Measurements from ENCODE around the gene UBE2E2.

The UBE2E2 gene

GRCh38 chr3:23232854-23233253 lies 29.7 kb downstream of the UBE2E2 start:
- Histone ChIP-seq H3K4me3 (ENCODE audit: low read length) (no peak overlapping the region), H3K27me3 (ENCODE audit: control insufficient read depth, insufficient read depth, low read length) (no peaks in the 10 kb centered on the region), H3K9ac (ENCODE audit: low read length) (no peak overlapping the region), H3K36me3 (ENCODE audit: control insufficient read depth, insufficient read depth, low read length) (no peaks in the 10 kb centered on the region), H3K4me1 (ENCODE audit: control insufficient read depth, insufficient read depth, low read length) (peaks cover 4% of the 10 kb centered on the region), H3K27ac (ENCODE audit: low read depth, low read length) (no peak overlapping the region)

- H3K4me1 ChIP-seq (ENCODE audit: control insufficient read depth, insufficient read depth, low read length), result peaks cover 5% of the 10 kb centered on the region
- no peak overlapping the region for H3K4me3 ChIP-seq (ENCODE audit: low read length)
- H3K36me3 ChIP-seq (ENCODE audit: control insufficient read depth, insufficient read depth, low read length), result no peaks in the 10 kb centered on the region
- no peaks in the 10 kb centered on the region for H3K27me3 ChIP-seq (ENCODE audit: control insufficient read depth, insufficient read depth, low read length)
- no peak overlapping the region for H3K9ac ChIP-seq (ENCODE audit: low read length)
- H3K27ac ChIP-seq (ENCODE audit: low read depth, low read length), result no peak overlapping the region
Measured at GRCh38 chr3:23235264-23235663, 32.1 kb downstream of the UBE2E2 start.

GRCh38 chr3:23236890-23237289 lies 33.8 kb downstream of the UBE2E2 start:
- Histone ChIP-seq H3K4me1 (ENCODE audit: control insufficient read depth, insufficient read depth, low read length) (peaks cover 4% of the 10 kb centered on the region), H3K36me3 (ENCODE audit: control insufficient read depth, insufficient read depth, low read length) (no peaks in the 10 kb centered on the region), H3K27me3 (ENCODE audit: control insufficient read depth, insufficient read depth, low read length) (no peaks in the 10 kb centered on the region), H3K27ac (ENCODE audit: low read depth, low read length) (no peak overlapping the region), H3K4me3 (ENCODE audit: low read length) (no peak overlapping the region), H3K9ac (ENCODE audit: low read length) (no peak overlapping the region)

- no peak overlapping the region for H3K4me3 ChIP-seq (ENCODE audit: low read length)
- no peaks in the 10 kb centered on the region for H3K36me3 ChIP-seq (ENCODE audit: control insufficient read depth, insufficient read depth, low read length)
- H3K27me3 ChIP-seq (ENCODE audit: control insufficient read depth, insufficient read depth, low read length), result no peaks in the 10 kb centered on the region
- no peak overlapping the region for H3K27ac ChIP-seq (ENCODE audit: low read depth, low read length)
- H3K4me1 ChIP-seq (ENCODE audit: control insufficient read depth, insufficient read depth, low read length), result peaks cover 2% of the 10 kb centered on the region
- no peak overlapping the region for H3K9ac ChIP-seq (ENCODE audit: low read length)
Measured at GRCh38 chr3:23238156-23238555, 35.0 kb downstream of the UBE2E2 start.

- H3K4me3 ChIP-seq (ENCODE audit: low read length), result no peak overlapping the region
Measured at GRCh38 chr3:23238578-23238977, 35.5 kb downstream of the UBE2E2 start.

GRCh38 chr3:23239211-23240068 lies 36.3 kb downstream of the UBE2E2 start:
- Histone ChIP-seq H3K27ac (ENCODE audit: low read depth, low read length) (no peak overlapping the region), H3K27me3 (ENCODE audit: control insufficient read depth, insufficient read depth, low read length) (no peaks in the 10 kb centered on the region), H3K4me3 (ENCODE audit: low read length) (no peak overlapping the region), H3K4me1 (ENCODE audit: control insufficient read depth, insufficient read depth, low read length) (peaks cover 2% of the 10 kb centered on the region), H3K36me3 (ENCODE audit: control insufficient read depth, insufficient read depth, low read length) (no peaks in the 10 kb centered on the region), H3K9ac (ENCODE audit: low read length) (no peak overlapping the region)

More at GRCh38 chr3:23238578-23238977, 35.5 kb downstream of the UBE2E2 start:
- Histone ChIP-seq H3K27ac (ENCODE audit: low read depth, low read length) (no peak overlapping the region), H3K27me3 (ENCODE audit: control insufficient read depth, insufficient read depth, low read length) (no peaks in the 10 kb centered on the region), H3K36me3 (ENCODE audit: control insufficient read depth, insufficient read depth, low read length) (no peaks in the 10 kb centered on the region), H3K9ac (ENCODE audit: low read length) (no peak overlapping the region), H3K4me1 (ENCODE audit: control insufficient read depth, insufficient read depth, low read length) (peaks cover 2% of the 10 kb centered on the region)

GRCh38 chr3:23240171-23240785 lies 37.2 kb downstream of the UBE2E2 start:
- Histone ChIP-seq H3K27me3 (ENCODE audit: control insufficient read depth, insufficient read depth, low read length) (no peaks in the 10 kb centered on the region), H3K4me1 (ENCODE audit: control insufficient read depth, insufficient read depth, low read length) (peaks cover 2% of the 10 kb centered on the region), H3K9ac (ENCODE audit: low read length) (no peak overlapping the region), H3K36me3 (ENCODE audit: control insufficient read depth, insufficient read depth, low read length) (no peaks in the 10 kb centered on the region), H3K4me3 (ENCODE audit: low read length) (no peak overlapping the region), H3K27ac (ENCODE audit: low read depth, low read length) (no peak overlapping the region)

- Histone ChIP-seq H3K27ac (ENCODE audit: low read depth, low read length) (no peak overlapping the region), H3K4me1 (ENCODE audit: control insufficient read depth, insufficient read depth, low read length) (peaks cover 2% of the 10 kb centered on the region), H3K36me3 (ENCODE audit: control insufficient read depth, insufficient read depth, low read length) (no peaks in the 10 kb centered on the region), H3K27me3 (ENCODE audit: control insufficient read depth, insufficient read depth, low read length) (no peaks in the 10 kb centered on the region), H3K9ac (ENCODE audit: low read length) (no peak overlapping the region), H3K4me3 (ENCODE audit: low read length) (no peak overlapping the region)
Measured at GRCh38 chr3:23241256-23241655, 38.1 kb downstream of the UBE2E2 start.

GRCh38 chr3:23242106-23242505 lies 39.0 kb downstream of the UBE2E2 start:
- H3K4me3 ChIP-seq (ENCODE audit: low read length), result no peak overlapping the region
- H3K27ac ChIP-seq (ENCODE audit: low read depth, low read length), result no peak overlapping the region
- H3K27me3 ChIP-seq (ENCODE audit: control insufficient read depth, insufficient read depth, low read length), result no peaks in the 10 kb centered on the region
- no peaks in the 10 kb centered on the region for H3K36me3 ChIP-seq (ENCODE audit: control insufficient read depth, insufficient read depth, low read length)
- H3K9ac ChIP-seq (ENCODE audit: low read length), result no peak overlapping the region
- H3K4me1 ChIP-seq (ENCODE audit: control insufficient read depth, insufficient read depth, low read length), result peaks cover 2% of the 10 kb centered on the region

GRCh38 chr3:23244324-23245041 lies 41.4 kb downstream of the UBE2E2 start:
- H3K4me3 ChIP-seq (ENCODE audit: low read length), result no peak overlapping the region
- H3K4me1 ChIP-seq (ENCODE audit: control insufficient read depth, insufficient read depth, low read length), result peaks cover 2% of the 10 kb centered on the region
- no peaks in the 10 kb centered on the region for H3K36me3 ChIP-seq (ENCODE audit: control insufficient read depth, insufficient read depth, low read length)
- no peak overlapping the region for H3K27ac ChIP-seq (ENCODE audit: low read depth, low read length)
- no peaks in the 10 kb centered on the region for H3K27me3 ChIP-seq (ENCODE audit: control insufficient read depth, insufficient read depth, low read length)
- no peak overlapping the region for H3K9ac ChIP-seq (ENCODE audit: low read length)

GRCh38 chr3:23246651-23247050 lies 43.5 kb downstream of the UBE2E2 start:
- H3K4me1 ChIP-seq (ENCODE audit: control insufficient read depth, insufficient read depth, low read length), result no peaks in the 10 kb centered on the region
- no peak overlapping the region for H3K9ac ChIP-seq (ENCODE audit: low read length)
- H3K36me3 ChIP-seq (ENCODE audit: control insufficient read depth, insufficient read depth, low read length), result no peaks in the 10 kb centered on the region
- no peaks in the 10 kb centered on the region for H3K27me3 ChIP-seq (ENCODE audit: control insufficient read depth, insufficient read depth, low read length)
- no peak overlapping the region for H3K27ac ChIP-seq (ENCODE audit: low read depth, low read length)
- H3K4me3 ChIP-seq (ENCODE audit: low read length), result no peak overlapping the region

GRCh38 chr3:23248594-23249131 lies 45.5 kb downstream of the UBE2E2 start:
- H3K36me3 ChIP-seq (ENCODE audit: control insufficient read depth, insufficient read depth, low read length), result no peaks in the 10 kb centered on the region
- no peak overlapping the region for H3K27ac ChIP-seq (ENCODE audit: low read depth, low read length)
- no peaks in the 10 kb centered on the region for H3K4me1 ChIP-seq (ENCODE audit: control insufficient read depth, insufficient read depth, low read length)
- H3K4me3 ChIP-seq (ENCODE audit: low read length), result no peak overlapping the region
- no peak overlapping the region for H3K9ac ChIP-seq (ENCODE audit: low read length)
- no peaks in the 10 kb centered on the region for H3K27me3 ChIP-seq (ENCODE audit: control insufficient read depth, insufficient read depth, low read length)

All from rectal smooth muscle tissue (tissue), 1 donor.